ENCODE data around the gene ACADVL. TPM values are rescaled to one million over a fixed set of nuclear protein-coding genes. Genes with fewer than 3 reads are reported as not detected.
A peak's percentile ranks its signal among the peaks of the same experiment; 100 is the strongest.

Gene ACADVL
- total RNA-seq, 6 experiments from 2014 or later = 640 to 1,849 (median 1,071) TPM

DNA sequence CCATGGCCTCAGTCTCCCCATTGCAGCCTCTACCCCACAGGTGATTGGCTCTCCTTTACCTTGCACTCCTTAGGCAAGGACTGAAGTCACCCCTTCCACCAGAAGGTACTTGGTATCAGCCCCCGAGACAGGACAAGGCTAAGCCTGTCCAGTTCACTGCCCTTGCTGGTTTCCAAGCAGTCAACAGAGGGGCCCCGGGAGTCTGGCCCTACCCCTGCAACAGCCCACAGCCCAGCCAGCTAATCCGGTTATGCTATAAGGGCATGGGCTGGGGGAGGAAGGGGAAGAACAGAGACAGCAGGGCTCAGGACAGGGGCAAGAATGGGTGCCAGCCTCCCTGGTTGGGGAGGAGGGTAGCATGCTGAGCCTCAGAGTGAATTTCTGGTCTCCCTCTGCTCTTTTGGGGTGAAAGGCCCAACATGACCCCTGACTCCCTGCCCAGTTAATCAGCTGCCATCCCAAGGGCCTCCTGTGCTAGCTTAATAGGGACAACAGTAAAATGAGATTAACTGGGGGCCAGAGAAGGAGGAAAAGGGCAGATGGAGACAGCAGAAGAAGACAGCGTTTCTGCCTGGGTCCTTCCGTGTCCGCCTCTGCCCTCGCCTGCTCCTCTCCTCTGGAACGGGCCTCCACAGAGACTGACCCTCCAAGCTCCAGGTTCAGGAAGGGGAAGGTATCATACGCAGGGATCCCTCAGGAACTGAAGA is 10.8 kb upstream of the ACADVL start:
- H3K27ac ChIP-seq = no peak overlapping the region
- WGBS (ENCODE audit: insufficient coverage, low coverage, low lambda C conversion rate, missing lambda C conversion rate) = 85% methylated on average over 6 of the region's 9 CpGs
- H3K9me3 ChIP-seq = no peaks in the 10 kb centered on the region
- no peak for TF ChIP-seq POLR2A (IDR thresholded peaks at IDR 0.05)
- TF ChIP-seq, protein P1, sequence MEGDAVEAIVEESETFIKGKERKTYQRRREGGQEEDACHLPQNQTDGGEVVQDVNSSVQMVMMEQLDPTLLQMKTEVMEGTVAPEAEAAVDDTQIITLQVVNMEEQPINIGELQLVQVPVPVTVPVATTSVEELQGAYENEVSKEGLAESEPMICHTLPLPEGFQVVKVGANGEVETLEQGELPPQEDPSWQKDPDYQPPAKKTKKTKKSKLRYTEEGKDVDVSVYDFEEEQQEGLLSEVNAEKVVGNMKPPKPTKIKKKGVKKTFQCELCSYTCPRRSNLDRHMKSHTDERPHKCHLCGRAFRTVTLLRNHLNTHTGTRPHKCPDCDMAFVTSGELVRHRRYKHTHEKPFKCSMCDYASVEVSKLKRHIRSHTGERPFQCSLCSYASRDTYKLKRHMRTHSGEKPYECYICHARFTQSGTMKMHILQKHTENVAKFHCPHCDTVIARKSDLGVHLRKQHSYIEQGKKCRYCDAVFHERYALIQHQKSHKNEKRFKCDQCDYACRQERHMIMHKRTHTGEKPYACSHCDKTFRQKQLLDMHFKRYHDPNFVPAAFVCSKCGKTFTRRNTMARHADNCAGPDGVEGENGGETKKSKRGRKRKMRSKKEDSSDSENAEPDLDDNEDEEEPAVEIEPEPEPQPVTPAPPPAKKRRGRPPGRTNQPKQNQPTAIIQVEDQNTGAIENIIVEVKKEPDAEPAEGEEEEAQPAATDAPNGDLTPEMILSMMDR (IDR thresholded peaks at IDR 0.05) = no peak
- H3K36me3 ChIP-seq = no peaks in the 10 kb centered on the region
- no peak for ATAC-seq
- peaks cover 0 to 8% (median under 1%) of the 10 kb centered on the region in 4 donors for H3K4me1 ChIP-seq
- intact Hi-C loops (cut with DNase I) = no loop called here
- no peaks in the 10 kb centered on the region for H3K27me3 ChIP-seq
- H3K4me3 ChIP-seq = no peak overlapping the region
- no peak for DNase-seq

DNA sequence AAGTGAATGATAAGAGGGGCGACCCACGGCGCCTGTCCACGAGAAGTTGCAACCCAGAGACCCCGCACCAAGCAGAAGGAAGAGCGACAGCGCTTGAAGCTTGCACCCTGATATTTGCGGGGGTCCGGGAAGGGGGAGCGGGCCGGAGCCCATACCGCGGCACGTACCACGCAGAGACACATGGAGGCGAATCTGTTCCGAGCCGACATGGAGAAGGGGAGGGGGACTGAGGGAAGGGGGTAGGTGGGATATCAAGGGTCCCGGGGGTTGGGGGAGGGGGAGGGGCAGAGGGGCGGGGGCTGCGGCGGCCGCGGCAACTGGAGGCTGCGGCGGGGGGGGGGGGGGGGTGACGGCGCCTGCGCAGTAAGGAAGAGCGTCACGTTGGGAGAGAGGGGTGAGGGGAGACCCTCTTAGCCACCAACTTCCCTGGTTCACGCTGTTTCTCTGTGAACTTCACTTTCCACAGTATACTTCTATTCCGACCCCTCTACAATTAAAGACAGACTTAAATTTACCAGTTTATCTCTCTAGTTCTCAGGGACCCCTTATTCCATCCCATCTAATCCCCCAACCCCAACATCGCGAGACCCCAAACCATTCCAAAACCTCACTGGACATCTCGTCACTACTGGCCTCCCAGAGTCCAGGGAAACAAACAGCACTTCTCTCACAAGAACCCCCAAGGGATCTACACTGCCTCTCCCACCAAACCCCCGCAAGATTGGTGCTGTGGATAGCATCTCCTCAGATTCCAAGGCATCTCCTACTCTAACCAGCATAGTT is 8.1 kb upstream of the ACADVL start:
- intact Hi-C loops (cut with DNase I) = no loop called here
- 56% methylated on average over 22 of the region's 37 CpGs for WGBS (ENCODE audit: insufficient coverage, low coverage, low lambda C conversion rate, missing lambda C conversion rate)

DNA sequence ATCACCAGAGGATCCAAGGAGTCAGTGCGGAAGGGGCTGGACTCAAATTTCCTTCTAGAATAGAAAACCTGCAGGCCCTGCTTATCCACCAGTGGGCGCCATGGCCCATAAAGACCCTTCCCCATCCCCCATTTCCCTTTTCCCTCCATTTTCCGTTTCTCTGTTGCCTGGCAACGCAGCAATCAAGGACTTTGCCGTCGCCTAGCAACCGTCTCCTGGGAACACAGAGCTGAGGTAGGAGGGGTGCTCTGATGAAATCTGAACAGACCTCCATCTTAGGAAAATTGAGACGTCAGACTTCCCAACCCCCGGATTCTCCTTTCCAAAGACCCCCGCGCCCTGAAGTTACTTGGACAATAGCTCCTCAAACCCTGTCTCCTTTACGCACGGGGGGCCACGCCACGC is 5.8 kb upstream of the ACADVL start:
- no peaks in the 10 kb centered on the region for H3K27me3 ChIP-seq
- H3K4me1 ChIP-seq = peaks cover 0 to 9% (median 1%) of the 10 kb centered on the region in 4 donors
- ATAC-seq = peak; percentile 1 to 29 (median 9)
- H3K4me3 ChIP-seq = peak overlapping the region; percentile 37 to 49 (median 38)
- peak in 2 of 3 donors; percentile 77 to 81 for DNase-seq
- H3K27ac ChIP-seq = no peak overlapping the region
- no peak for TF ChIP-seq POLR2A (IDR thresholded peaks at IDR 0.05)
- TF ChIP-seq, protein P1 (IDR thresholded peaks at IDR 0.05) = peak in 3 of 4 donors; percentile 21 to 32 (median 30)
- 4% methylated on average over 15 of the region's 15 CpGs for WGBS (ENCODE audit: insufficient coverage, low coverage, low lambda C conversion rate, missing lambda C conversion rate)
- no peaks in the 10 kb centered on the region for H3K9me3 ChIP-seq
- intact Hi-C loops (cut with DNase I) = no loop called here
- H3K36me3 ChIP-seq = no peaks in the 10 kb centered on the region

More for the DNA sequence above, 8.1 kb upstream of the ACADVL start:
- Histone ChIP-seq H3K36me3 (no peaks in the 10 kb centered on the region), H3K4me1 (peaks cover 0 to 8% (median under 1%) of the 10 kb centered on the region in 4 donors), H3K27me3 (no peaks in the 10 kb centered on the region), H3K27ac (no peak overlapping the region), H3K4me3 (no peak overlapping the region), H3K9me3 (no peaks in the 10 kb centered on the region)
- DNase-seq = no peak
- TF ChIP-seq POLR2A (IDR thresholded peaks at IDR 0.05) = no peak
- TF ChIP-seq, protein P1 (IDR thresholded peaks at IDR 0.05) = no peak
- ATAC-seq = no peak

DNA sequence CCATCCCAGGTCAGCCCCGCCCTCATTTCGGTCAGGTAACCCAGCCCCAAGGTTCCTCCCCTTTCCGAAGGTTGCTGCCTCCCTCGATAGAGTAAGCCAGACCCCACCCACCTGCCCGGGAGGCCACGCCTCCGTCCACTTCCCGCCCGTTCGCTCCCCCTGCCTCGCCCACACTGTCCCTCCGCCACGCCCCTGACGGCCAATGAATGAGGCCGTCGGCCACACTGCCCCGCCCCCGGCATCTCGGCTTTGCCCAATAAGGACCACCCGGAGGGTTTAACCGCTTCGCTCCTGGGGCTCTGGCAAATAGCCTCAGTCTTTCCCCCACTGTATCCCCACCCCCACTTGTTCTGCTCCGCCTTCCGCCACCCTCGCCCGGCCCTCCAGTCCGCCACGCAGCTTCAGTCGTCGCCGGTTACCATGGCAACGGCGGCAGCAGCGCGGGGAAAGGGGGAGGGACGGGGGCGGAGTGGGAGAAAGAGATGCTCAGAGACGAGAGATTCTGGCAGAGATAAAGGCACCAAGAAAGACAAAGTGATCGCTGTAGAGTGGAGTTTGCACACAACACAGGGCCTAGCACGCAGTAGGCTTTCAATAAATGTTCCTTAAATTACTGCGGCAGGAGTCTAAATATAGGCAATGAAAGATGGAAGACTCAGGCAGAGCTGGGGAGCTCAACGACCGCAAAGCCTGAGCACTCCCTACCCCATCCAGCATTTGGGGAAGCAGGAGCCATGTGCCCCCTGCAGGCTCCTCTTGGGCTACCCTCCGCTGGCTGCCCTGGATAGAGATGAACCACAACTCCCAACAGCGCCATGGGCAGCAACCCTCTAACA is 5.2 kb upstream of the ACADVL start:
- ATAC-seq = peak; percentile 88 to 93 (median 90)
- Histone ChIP-seq H3K4me1 (peaks cover 0 to 15% (median 5%) of the 10 kb centered on the region in 4 donors), H3K27me3 (no peaks in the 10 kb centered on the region), H3K27ac (peak overlapping the region in 2 of 3 donors; percentile 29 to 34), H3K36me3 (no peaks in the 10 kb centered on the region), H3K4me3 (peak overlapping the region; percentile 37 to 49 (median 38)), H3K9me3 (no peaks in the 10 kb centered on the region)
- TF ChIP-seq, protein P1 (IDR thresholded peaks at IDR 0.05) = peak; percentile 51 to 67 (median 64)
- TF ChIP-seq POLR2A (IDR thresholded peaks at IDR 0.05) = no peak
- peak; percentile 98 to 99 (median 98) for DNase-seq
- intact Hi-C loops (cut with DNase I) = no loop called here
- 1% methylated on average over 31 of the region's 45 CpGs for WGBS (ENCODE audit: insufficient coverage, low coverage, low lambda C conversion rate, missing lambda C conversion rate)

Measured in right lobe of liver (tissue), 6 donors.